A549 (cell line): Measurements from ENCODE around the gene MRPL16.

Experiments used
- CTCF ChIP-seq: fragments of >200 bp; sonication (Bioruptor Twin); formaldehyde crosslinking; IDR thresholded peaks from 3 replicates; pipeline ENCODE4 v1.5.1; 2016
- EP300 ChIP-seq, 2 experiments: fragments of >200 bp; sonication (Bioruptor Twin); formaldehyde crosslinking; IDR thresholded peaks; 2 replicates in 1 of 2; 3 replicates in 1 of 2; pipeline ENCODE4 v1.6.1; 2016 to 2017
- JUN ChIP-seq, 2 experiments: fragments of >200 bp; sonication (Bioruptor Twin); formaldehyde crosslinking; IDR thresholded peaks; 2 replicates in 1 of 2; 3 replicates in 1 of 2; pipeline ENCODE4 v1.6.1; 2016 to 2017
- MAX ChIP-seq: IDR thresholded peaks from 2 replicates; pipeline ENCODE4 v1.6.1; 2012
- POLR2A ChIP-seq: IDR thresholded peaks from 2 replicates; pipeline ENCODE4 v1.6.1; 2012; ENCODE audit warnings: mild to moderate bottlenecking, low read length

- TF ChIP-seq CTCF (no peak), POLR2A (no peak), MAX (no peak), JUN (IDR thresholded peaks at IDR 0.05) (no peak), EP300 (IDR thresholded peaks at IDR 0.05) (no peak)
Observed at GRCh38 chr11:59769828-59770227, 40.8 kb downstream of the MRPL16 start.
